B cell (primary cell): Measurements from ENCODE around the gene RAD51B. TPM values are rescaled to one million over a fixed set of nuclear protein-coding genes. Genes with fewer than 3 reads are reported as not detected.

ENCODE experiments used
- ATAC-seq: fragments of 200-7000 bp; cut with Tn5 transposase; one replicate; pipeline ENCODE4 v1.10.0; 2021; ENCODE audit warnings: low read depth, mild to moderate bottlenecking, moderate number of reproducible peaks, moderate library complexity
- CTCF ChIA-PET: fragments of 350-600 bp; sonication (Branson Sonifier 250); formaldehyde crosslinking; loops from one replicate; lab custom pipeline; 2021; ENCODE audit warnings: antibody characterized with exemption, inconsistent platforms; lab: Charles Lee
- POLR2A ChIA-PET: fragments of 350-600 bp; sonication (Branson Sonifier 250); formaldehyde crosslinking; loops from one replicate; lab custom pipeline; 2021; ENCODE audit warnings: antibody characterized with exemption; lab: Charles Lee
- DNase-seq: peaks from one replicate; pipeline ENCODE4 v3.0.0; 2013
- H2AFZ ChIP-seq: 2 replicates; pipeline ENCODE4 v1.6.1; 2012; ENCODE audit warnings: mild to moderate bottlenecking, low read depth, low read length; ENCODE audit not compliant: insufficient read depth, poor library complexity, severe bottlenecking
- H3K27ac ChIP-seq, 2 donors: 1 replicate in 1 of 2; 2 replicates in 1 of 2; pipeline ENCODE4 v1.5.1; 2012 to 2013; ENCODE audit warnings: low read length in 2 of 2, mild to moderate bottlenecking in 2 of 2, moderate library complexity in 1 of 2
- H3K27me3 ChIP-seq, 4 experiments: fragments of 200-600 bp in 1 of 4; sonication (generic) in 1 of 4; replicated peaks in 1 of 4; 1 replicate in 2 of 4; 2 replicates in 2 of 4; pipeline versions ENCODE4 v1.6.1 to v1.7.0; 2013 to 2016; ENCODE audit warnings: low read length in 3 of 4, mild to moderate bottlenecking in 2 of 4, mixed read lengths in 1 of 4, moderate library complexity in 1 of 4; ENCODE audit not compliant: insufficient read depth in 4 of 4, control insufficient read depth in 3 of 4; ENCODE audit errors: control extremely low read depth in 1 of 4
- H3K36me3 ChIP-seq, 2 experiments: replicated peaks in 1 of 2; 1 replicate in 1 of 2; 2 replicates in 1 of 2; pipeline versions ENCODE4 v1.6.1 to v1.7.1; 2013; ENCODE audit warnings: low read length in 1 of 2; ENCODE audit not compliant: insufficient read depth in 2 of 2, control insufficient read depth in 1 of 2; ENCODE audit errors: control extremely low read depth in 1 of 2, extremely low read depth in 1 of 2
- H3K4me1 ChIP-seq, 2 donors: fragments of 200-600 bp in 1 of 2; sonication (generic) in 1 of 2; 1 replicate in 1 of 2; 2 replicates in 1 of 2; pipeline versions ENCODE4 v1.5.1 to v1.6.1; 2013 to 2017; ENCODE audit warnings: low read length in 2 of 2; ENCODE audit not compliant: control insufficient read depth in 2 of 2, insufficient read depth in 2 of 2
- H3K4me2 ChIP-seq: replicated peaks from 2 replicates; pipeline ENCODE3; 2012; ENCODE audit warnings: mild to moderate bottlenecking, low read depth, low read length; ENCODE audit not compliant: poor library complexity, severe bottlenecking
- H3K4me3 ChIP-seq, 5 experiments: fragments of 200-600 bp in 1 of 5; sonication (generic) in 1 of 5; 1 replicate in 3 of 5; 2 replicates in 2 of 5; pipeline versions ENCODE4 v1.5.1 to v1.7.0; 2011 to 2016; ENCODE audit warnings: low read length in 4 of 5, mild to moderate bottlenecking in 4 of 5, low read depth in 2 of 5, control low read depth in 1 of 5, moderate library complexity in 1 of 5; ENCODE audit not compliant: insufficient read depth in 1 of 5; ENCODE audit errors: control extremely low read depth in 1 of 5, extremely low read depth in 1 of 5
- H3K79me2 ChIP-seq: fragments of 200-600 bp; sonication (generic); one replicate; pipeline ENCODE4 v1.6.0; 2016; ENCODE audit warnings: low read length; ENCODE audit not compliant: control insufficient read depth, insufficient read depth
- H3K9ac ChIP-seq: fragments of 200-600 bp; sonication (generic); 2 replicates; pipeline ENCODE4 v1.6.1; 2017; ENCODE audit warnings: mild to moderate bottlenecking, low read length, moderate library complexity
- H3K9me3 ChIP-seq, 3 donors: one replicate each; pipeline versions ENCODE4 v1.6.1 to v1.7.1; 2013; ENCODE audit warnings: low read length in 2 of 3; ENCODE audit not compliant: control insufficient read depth in 2 of 3, insufficient read depth in 1 of 3; ENCODE audit errors: control extremely low read depth in 1 of 3
- H4K20me1 ChIP-seq: 2 replicates; pipeline ENCODE4 v1.6.0; 2012; ENCODE audit warnings: mild to moderate bottlenecking, low read length; ENCODE audit not compliant: insufficient read depth, control insufficient read depth, poor library complexity, severe bottlenecking
- H3K27ac Mint-ChIP-seq: one replicate; pipeline ENCODE4 v1.8.0; 2021; ENCODE audit warnings: mixed read lengths
- H3K27me3 Mint-ChIP-seq: one replicate; pipeline ENCODE4 v1.8.0; 2021; ENCODE audit warnings: mixed read lengths
- H3K4me1 Mint-ChIP-seq: one replicate; pipeline ENCODE4 v1.8.0; 2021; ENCODE audit warnings: mixed read lengths
- H3K4me3 Mint-ChIP-seq: one replicate; pipeline ENCODE4 v1.8.0; 2021; ENCODE audit warnings: mixed read lengths
- H3K9me3 Mint-ChIP-seq: one replicate; pipeline ENCODE4 v1.8.0; 2022; ENCODE audit warnings: mixed read lengths; ENCODE audit not compliant: insufficient read depth
- EZH2 ChIP-seq: IDR thresholded peaks from 2 replicates; pipeline ENCODE4 v1.6.1; 2012; ENCODE audit warnings: borderline replicate concordance, low read depth, mild to moderate bottlenecking, moderate library complexity, low read length; ENCODE audit not compliant: insufficient read depth, poor library complexity, severe bottlenecking
- WGBS: methylation state at CpG from one replicate; pipeline ENCODE4 v1.1.5; 2013; ENCODE audit warnings: missing lambda C conversion rate; ENCODE audit not compliant: insufficient coverage; 5-methylcytosine and 5-hydroxymethylcytosine counted together
- intact Hi-C: fragments of 100-400 bp; cut with micrococcal nuclease; formaldehyde crosslinking; loops from one replicate; pipeline ENCODE4 v1.10.0; 2022
- polyA plus RNA-seq: library from polyadenylated mRNA; depleted of rRNA; stranded (reverse); fragments of >200 nt; gene quantifications from 2 replicates; pipeline ENCODE4 v1.2.3, GENCODE V29; 2012
- total RNA-seq, 2 donors: library from RNA; stranded (reverse); fragments of 120-200 nt in 1 of 2; gene quantifications; 1 replicate in 1 of 2; 2 replicates in 1 of 2; pipeline versions ENCODE4 v1.2.3 to v1.2.4, GENCODE V29; 2013 to 2022
- TF ChIP-seq, protein P1 (sequence below): fragments of 200-600 bp; IDR thresholded peaks from one replicate; pipeline ENCODE4 v1.8.0; 2022; ENCODE audit warnings: antibody characterized with exemption, mild to moderate bottlenecking

The RAD51B gene
- total and polyA plus RNA-seq, 2 donors (not counting 1 experiment from before 2014, with no cell fraction given): 6.5 to 60.6 TPM

GRCh38 chr14:68623307-68623706 lies 803.7 kb downstream of the RAD51B start:
- POLR2A ChIA-PET: no interaction called here
- Histone ChIP-seq H3K9ac (no peak overlapping the region), H3K27me3 (no peaks in the 10 kb centered on the region), H3K79me2 (no peaks in the 10 kb centered on the region), H3K4me3 (no peak overlapping the region), H3K4me1 (peaks cover 9 to 21% of the 10 kb centered on the region in 2 donors), H3K4me2 (no peak overlapping the region), H2AFZ (no peak overlapping the region), H3K36me3 (no peaks in the 10 kb centered on the region), H3K27ac (no peak overlapping the region), H3K9me3 (peaks cover 0 to 14% (median 5%) of the 10 kb centered on the region in 3 donors), H4K20me1 (no peaks in the 10 kb centered on the region)
- Mint-ChIP-seq H3K27me3 (no peaks in the 10 kb centered on the region), H3K4me1 (peaks cover 17% of the 10 kb centered on the region), H3K4me3 (no peak overlapping the region), H3K27ac (peak overlapping the region; percentile 47), H3K9me3 (peaks cover 2% of the 10 kb centered on the region)
- CTCF ChIA-PET: no interaction called here
- TF ChIP-seq, protein P1, sequence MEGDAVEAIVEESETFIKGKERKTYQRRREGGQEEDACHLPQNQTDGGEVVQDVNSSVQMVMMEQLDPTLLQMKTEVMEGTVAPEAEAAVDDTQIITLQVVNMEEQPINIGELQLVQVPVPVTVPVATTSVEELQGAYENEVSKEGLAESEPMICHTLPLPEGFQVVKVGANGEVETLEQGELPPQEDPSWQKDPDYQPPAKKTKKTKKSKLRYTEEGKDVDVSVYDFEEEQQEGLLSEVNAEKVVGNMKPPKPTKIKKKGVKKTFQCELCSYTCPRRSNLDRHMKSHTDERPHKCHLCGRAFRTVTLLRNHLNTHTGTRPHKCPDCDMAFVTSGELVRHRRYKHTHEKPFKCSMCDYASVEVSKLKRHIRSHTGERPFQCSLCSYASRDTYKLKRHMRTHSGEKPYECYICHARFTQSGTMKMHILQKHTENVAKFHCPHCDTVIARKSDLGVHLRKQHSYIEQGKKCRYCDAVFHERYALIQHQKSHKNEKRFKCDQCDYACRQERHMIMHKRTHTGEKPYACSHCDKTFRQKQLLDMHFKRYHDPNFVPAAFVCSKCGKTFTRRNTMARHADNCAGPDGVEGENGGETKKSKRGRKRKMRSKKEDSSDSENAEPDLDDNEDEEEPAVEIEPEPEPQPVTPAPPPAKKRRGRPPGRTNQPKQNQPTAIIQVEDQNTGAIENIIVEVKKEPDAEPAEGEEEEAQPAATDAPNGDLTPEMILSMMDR: no peak
- TF ChIP-seq EZH2: no peak
- WGBS: no CpG with 5 or more reads among the region's 3 CpGs
- ATAC-seq (no peak), DNase-seq (no peak)
- intact Hi-C loops: no loop called here

DNA sequence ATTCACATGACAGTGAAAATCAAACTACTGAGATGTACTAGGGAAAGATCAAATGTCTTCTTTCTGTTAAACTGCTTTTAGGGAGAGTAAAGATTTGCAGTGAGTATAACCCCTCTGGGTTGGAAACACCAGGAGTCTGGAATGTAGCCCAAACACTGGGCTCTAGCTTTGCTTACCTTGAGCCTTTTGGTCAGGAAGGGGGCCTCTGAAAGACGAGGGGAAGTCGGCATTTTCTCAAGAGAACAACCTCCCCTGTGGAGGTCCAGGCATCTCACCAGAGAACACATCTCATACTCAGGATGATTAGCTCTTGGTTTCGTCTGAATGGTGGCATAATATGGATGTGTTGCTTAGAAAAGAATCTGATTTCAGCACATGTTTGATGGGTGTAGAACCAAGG lies 804.2 kb downstream of the RAD51B start:
- no peak overlapping the region for H3K27ac Mint-ChIP-seq

More for the DNA sequence above, 804.2 kb downstream of the RAD51B start:
- H3K4me1 ChIP-seq: peaks cover 9 to 26% of the 10 kb centered on the region in 2 donors
- H3K9me3 ChIP-seq: peaks cover 0 to 17% (median 0%) of the 10 kb centered on the region in 3 donors
- intact Hi-C loops: no loop called here
- ChIA-PET CTCF (interaction anchor here (1.2 kb wide), 1 partner anchor 215 kb away, joined by 6 read pairs; no protein-coding TSS in a partner anchor), POLR2A (no interaction called here)
- H3K9ac ChIP-seq: no peak overlapping the region
- Mint-ChIP-seq H3K4me3 (no peak overlapping the region), H3K27me3 (no peaks in the 10 kb centered on the region), H3K4me1 (peaks cover 22% of the 10 kb centered on the region), H3K9me3 (no peaks in the 10 kb centered on the region)
- H4K20me1 ChIP-seq: no peaks in the 10 kb centered on the region
- no peak overlapping the region for H3K27ac ChIP-seq
- no peaks in the 10 kb centered on the region for H3K27me3 ChIP-seq
- H3K36me3 ChIP-seq: no peaks in the 10 kb centered on the region
- no peak for TF ChIP-seq EZH2
- TF ChIP-seq, protein P1: no peak
- H2AFZ ChIP-seq: no peak overlapping the region
- WGBS: no CpG with 5 or more reads among the region's 3 CpGs
- ATAC-seq (no peak), DNase-seq (no peak)
- H3K79me2 ChIP-seq: no peaks in the 10 kb centered on the region
- no peak overlapping the region for H3K4me2 ChIP-seq
- no peak overlapping the region for H3K4me3 ChIP-seq
